KOPT-K1 (cell line): ENCODE results near the gene SMC2.

ENCODE experiments used
- H3K27ac ChIP-seq: fragments of 200-600 bp; sonication (generic); 2 replicates; pipeline ENCODE4 v1.5.1; 2016; ENCODE audit warnings: antibody characterized with exemption, mild to moderate bottlenecking, low read depth, low read length; ENCODE audit not compliant: poor library complexity, severe bottlenecking
- H3K36me3 ChIP-seq: fragments of 200-600 bp; sonication (generic); 2 replicates; pipeline ENCODE4 v1.5.1; 2017; ENCODE audit warnings: antibody characterized with exemption, mild to moderate bottlenecking, low read length, moderate library complexity; ENCODE audit not compliant: insufficient read depth
- H3K9me3 ChIP-seq: fragments of 200-600 bp; sonication (generic); 2 replicates; pipeline ENCODE4 v1.5.1; 2017; ENCODE audit warnings: antibody characterized with exemption, low read length, mild to moderate bottlenecking; ENCODE audit not compliant: insufficient read depth, poor library complexity, severe bottlenecking

SMC2 gene

DNA sequence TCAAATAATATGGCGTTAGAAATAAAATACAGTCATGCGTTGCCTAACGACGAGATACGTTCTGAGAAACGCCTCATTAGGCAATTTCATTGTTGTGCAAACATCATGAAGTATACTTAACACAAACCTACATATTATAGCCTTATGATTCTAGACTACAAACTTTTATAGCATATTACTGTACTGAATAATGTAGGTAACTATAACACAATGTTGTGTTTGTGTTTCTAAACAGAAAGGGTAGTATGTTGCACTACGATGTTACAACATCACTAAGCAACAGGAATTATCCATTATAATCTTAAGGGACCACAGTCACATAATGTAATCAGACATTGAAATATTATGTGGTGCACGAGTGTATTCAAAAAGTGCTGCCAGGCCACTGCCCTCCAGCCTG is 3.0 kb upstream of the SMC2 start:
- no peak overlapping the region for H3K27ac ChIP-seq

DNA sequence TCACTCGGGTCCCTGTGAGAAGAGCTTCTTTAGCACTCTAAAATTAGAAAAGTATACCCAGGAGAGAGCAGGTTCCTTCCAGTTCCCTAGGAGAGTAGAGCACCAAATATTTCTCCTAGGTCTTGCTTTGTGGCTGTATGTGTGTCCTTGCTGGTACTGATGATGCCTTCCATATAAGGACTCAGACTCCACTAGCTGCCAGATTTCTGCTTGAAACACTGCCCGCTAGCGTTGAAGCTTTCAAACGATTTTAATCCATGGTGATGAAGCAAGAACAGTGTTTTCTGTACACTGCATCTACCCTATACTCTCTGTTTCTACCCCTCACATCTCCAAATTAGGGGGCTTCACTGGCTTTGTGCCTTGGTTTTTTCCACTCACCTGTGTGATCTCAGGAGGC is 2.4 kb upstream of the SMC2 start:
- Histone ChIP-seq H3K36me3 (no peaks in the 10 kb centered on the region; the same call in 1 of the 2 replicates), H3K9me3 (no peaks in the 10 kb centered on the region), H3K27ac (no peak overlapping the region)

More for the DNA sequence above, 3.0 kb upstream of the SMC2 start:
- Histone ChIP-seq H3K9me3 (no peaks in the 10 kb centered on the region), H3K36me3 (no peaks in the 10 kb centered on the region)

DNA sequence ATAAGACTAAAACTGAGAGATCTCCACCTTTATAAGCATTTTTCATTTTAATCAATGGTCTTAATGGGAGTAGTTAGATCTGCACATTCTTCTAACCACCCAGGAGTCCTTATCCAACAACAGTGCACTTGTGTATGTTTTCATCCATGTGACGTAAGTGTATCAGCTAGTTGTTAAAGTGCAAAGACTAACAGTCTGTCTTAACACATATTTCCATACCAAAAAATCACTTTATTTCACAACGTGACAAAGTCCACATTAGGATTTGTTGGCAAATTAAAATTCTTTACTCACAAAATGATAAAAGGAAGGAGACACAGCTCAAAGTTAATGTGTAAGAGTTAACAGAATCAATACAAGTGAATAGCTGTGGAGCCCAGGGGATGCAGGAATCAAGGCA is 1.9 kb upstream of the SMC2 start:
- H3K27ac ChIP-seq: no peak overlapping the region
- no peaks in the 10 kb centered on the region for H3K9me3 ChIP-seq
- H3K36me3 ChIP-seq: peaks cover under 1% of the 10 kb centered on the region; the same call in 1 of the 2 replicates

DNA sequence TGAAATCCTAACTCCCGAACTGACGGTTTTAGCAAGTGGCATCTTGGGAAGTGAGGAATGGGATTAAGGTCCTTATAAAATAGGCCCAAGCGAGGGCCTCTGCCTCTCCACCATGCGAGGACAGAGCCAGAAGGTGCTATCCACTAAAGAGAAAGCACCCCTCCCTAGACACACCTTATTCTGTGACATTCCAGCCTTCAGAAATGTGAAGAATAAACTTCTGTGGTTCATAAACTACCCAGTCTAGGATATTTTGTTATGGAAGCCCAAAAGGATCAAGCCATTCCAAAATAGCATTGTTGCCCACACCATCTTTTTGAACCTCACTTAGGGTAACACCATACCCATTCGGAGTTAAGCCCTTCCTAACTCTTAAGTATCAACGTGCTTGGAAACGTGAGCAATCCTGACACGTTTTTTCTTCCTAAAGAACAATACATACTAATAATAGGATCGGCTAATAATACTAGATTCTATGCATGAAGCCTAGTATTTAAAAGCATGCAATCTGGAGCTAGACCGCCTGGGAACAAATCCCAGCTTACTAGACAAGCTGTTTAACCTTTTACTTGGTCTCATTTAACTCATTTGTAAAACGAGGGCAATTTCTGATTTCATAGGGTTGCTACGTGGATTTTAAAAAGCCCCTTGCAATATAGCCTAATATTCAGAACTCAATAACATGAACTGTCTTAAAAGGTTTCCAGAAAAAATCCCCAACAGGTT is 1.1 kb upstream of the SMC2 start:
- H3K36me3 ChIP-seq: peaks cover 9% of the 10 kb centered on the region; the same call in 1 of the 2 replicates
- H3K27ac ChIP-seq: peak overlapping the region; percentile 96
- H3K9me3 ChIP-seq: no peaks in the 10 kb centered on the region

DNA sequence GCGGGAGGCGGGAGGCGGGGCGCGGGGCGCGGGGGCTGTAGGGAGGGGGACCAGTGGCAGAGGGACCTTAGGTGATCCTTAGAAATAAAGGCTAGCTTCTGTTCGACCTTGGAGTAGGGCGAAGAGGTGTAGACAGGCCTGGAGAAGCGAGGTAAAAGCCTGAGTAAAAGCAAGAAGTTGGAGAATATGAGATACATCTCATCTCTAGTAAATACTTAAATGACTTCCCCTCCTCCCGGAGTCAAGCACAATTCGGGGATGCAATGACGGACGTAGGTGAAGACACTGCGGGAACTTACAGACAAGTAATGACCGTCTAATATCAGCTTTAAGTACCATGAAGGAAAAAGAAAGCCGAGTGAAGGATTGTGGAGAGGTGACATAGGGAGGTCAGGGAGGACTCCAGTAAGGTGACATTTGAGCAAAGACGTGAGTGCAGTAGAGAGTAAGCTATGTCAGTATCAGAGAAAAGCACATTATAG is 466 bp downstream of the SMC2 start:
- Histone ChIP-seq H3K27ac (peak overlapping the region; percentile 96), H3K36me3 (peaks cover 24% of the 10 kb centered on the region), H3K9me3 (no peaks in the 10 kb centered on the region)

DNA sequence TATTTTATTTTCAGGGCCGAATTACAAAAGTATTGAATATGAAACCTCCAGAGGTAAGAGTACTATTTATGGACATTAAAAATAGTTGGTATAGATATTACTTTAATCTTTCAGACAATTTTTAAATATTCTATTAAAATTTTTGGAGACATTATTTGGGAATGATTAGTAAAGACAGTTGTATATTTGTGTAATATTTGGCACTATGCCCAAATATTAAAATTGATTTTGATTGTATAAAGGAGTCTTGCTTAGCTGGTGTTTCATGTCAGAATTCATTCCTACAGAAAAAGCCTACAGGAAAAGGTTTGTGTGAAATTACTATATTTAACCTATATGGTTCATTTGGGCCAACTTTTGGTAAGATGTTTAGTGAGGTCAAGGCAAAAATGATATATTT is 5.5 kb downstream of the SMC2 start:
- Histone ChIP-seq H3K36me3 (peaks cover 74% of the 10 kb centered on the region), H3K9me3 (no peaks in the 10 kb centered on the region), H3K27ac (no peak overlapping the region)

DNA sequence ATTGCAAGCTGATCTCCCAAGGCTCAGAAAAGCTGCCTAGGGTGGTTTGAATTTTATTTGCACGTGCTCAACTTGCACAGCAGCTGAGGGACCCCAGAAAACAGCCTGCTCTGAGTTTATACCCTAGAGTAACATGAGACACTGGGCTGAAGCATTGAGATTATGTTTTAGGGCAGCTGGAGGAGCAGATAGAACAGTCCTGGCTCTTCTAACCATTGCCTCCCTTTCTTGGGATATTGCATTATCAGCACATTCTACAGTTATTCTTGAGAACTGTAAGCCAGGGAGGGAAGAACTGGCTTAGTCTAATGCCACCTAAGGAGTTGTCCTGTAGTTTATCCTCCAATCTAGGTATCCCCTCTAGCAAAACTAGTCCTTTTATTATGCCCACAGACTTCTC is 10.3 kb downstream of the SMC2 start:
- no peak overlapping the region for H3K27ac ChIP-seq
- H3K36me3 ChIP-seq: peaks cover 98% of the 10 kb centered on the region
- H3K9me3 ChIP-seq: no peaks in the 10 kb centered on the region

DNA sequence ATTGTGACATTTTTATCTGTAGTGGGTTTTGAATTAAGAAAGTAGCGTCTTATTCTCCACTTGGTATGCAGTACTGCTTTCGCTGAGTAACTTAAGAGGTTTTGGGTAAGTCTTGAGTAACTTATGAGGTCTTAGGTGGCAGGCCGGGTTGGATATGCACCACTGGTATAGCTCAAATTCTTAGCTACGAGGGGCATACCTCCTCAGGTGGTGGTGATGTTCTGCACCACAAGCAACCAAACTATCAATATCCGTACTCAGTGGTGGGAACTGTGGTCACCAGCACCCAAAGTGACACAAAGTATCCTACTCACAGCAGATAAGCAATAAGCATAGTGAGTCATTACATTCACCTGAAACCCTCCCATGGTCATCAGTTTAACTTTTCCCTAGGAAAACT is 13.7 kb downstream of the SMC2 start:
- Histone ChIP-seq H3K9me3 (no peaks in the 10 kb centered on the region), H3K27ac (no peak overlapping the region), H3K36me3 (peaks cover 96% of the 10 kb centered on the region)

DNA sequence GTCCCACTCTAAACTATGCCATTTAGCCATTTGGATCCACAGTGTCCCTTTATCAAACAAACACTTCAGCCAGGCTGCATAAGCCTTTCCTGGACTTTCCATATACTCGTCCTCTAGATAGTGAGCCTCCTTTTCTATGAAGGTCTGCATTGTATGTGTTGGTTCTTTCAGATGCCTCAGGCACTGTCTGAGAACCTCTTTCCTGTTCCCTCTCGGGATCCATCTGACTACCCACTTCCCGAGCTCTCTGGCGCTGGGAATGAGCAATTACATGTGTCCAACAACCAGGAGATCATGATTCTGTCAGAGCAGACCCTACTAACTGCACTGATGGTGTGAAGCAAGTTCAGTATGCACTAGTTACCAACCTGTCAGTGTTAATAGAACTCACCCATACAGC is 14.2 kb downstream of the SMC2 start:
- Histone ChIP-seq H3K36me3 (peaks cover 96% of the 10 kb centered on the region), H3K9me3 (no peaks in the 10 kb centered on the region), H3K27ac (no peak overlapping the region)

DNA sequence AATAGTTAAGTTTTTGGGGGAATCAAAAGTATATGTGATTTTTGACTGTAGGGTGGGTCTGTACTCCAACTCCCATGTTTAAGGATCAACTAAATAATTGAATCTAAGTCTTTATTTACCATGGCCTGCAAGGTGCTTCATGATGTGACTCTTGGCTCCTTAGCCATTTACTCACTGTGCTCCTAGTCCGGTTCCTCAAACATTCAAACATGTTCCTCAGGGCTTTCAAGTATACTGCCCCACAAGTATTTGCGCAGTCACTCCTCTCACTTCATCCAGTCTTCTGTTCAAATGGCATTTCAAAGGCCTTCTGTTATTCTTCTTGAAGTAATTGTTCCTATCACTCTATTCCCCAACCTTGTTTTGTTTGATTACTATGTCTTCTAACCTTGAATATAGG is 16.4 kb downstream of the SMC2 start:
- Histone ChIP-seq H3K9me3 (no peaks in the 10 kb centered on the region), H3K36me3 (peaks cover 96% of the 10 kb centered on the region), H3K27ac (no peak overlapping the region)

DNA sequence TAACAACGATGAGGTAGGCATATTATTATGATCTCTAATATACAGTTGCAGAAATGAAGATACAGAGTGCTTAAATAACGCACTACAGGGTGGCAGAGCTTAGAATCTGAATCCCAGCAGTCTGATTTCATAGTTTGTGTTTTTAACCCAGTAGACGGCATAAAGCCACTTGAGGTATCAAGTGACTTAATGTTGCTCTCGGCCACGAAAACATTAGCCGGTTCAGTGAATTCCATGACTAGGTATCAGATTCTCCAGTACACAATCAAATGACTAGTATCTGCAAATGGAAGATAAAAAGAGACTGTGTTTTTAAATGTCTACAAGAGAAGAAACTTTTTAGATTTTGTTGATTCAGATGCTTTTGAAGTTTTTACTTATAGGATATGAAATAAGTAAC is 24.8 kb downstream of the SMC2 start:
- no peaks in the 10 kb centered on the region for H3K9me3 ChIP-seq
- H3K27ac ChIP-seq: no peak overlapping the region
- H3K36me3 ChIP-seq: peaks cover 98% of the 10 kb centered on the region

DNA sequence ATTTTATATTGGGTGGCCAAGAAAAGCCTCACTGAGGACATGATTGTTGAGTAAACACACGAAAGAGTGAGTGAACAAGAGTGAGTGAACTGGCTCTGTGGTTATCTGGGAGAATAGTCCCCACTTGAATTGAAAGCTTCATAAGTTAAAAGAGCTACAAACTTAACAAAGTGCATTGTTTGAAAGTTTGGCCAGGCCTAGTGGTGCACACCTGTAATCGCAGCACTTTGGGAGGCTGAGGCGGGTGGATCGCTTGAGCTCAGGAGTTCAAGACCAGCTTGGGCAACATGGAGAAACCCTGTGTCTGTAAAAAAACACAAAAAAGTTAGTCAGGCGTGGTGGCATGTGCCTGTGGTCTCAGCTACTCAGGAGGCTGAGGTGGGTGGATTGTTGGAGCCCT is 26.9 kb downstream of the SMC2 start:
- H3K9me3 ChIP-seq: no peaks in the 10 kb centered on the region
- peaks cover 98% of the 10 kb centered on the region for H3K36me3 ChIP-seq
- no peak overlapping the region for H3K27ac ChIP-seq

DNA sequence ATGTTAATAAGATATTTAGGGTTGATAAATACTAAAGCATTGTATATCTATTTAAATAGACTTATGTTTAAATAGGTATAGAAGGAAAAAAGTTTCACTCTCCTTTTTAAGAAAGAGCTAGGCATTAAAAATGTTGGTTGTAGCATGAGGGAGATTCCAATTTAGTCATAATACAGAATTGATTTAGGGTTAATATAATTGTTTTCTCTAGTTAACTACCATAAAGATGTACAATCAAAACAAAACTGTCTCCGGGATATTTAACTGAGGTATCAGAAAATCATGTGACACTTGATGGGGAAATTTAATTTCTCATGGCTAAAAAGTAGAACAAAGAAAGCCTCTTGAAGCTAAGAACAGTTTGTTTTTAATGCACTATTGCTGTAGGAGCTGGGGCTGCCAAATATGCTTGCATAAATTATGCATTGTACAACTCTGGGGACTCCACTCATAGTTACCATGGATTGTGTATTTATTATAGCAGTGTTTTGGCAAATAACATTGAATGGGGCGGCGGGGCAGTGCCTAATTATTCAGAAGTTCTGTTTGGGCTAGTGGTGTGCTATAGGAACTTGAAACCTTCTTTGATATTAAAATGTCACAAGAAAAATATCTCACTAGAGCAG is 44.2 kb downstream of the SMC2 start:
- peaks cover 15% of the 10 kb centered on the region for H3K9me3 ChIP-seq
- H3K36me3 ChIP-seq: peaks cover 95% of the 10 kb centered on the region
- H3K27ac ChIP-seq: no peak overlapping the region

DNA sequence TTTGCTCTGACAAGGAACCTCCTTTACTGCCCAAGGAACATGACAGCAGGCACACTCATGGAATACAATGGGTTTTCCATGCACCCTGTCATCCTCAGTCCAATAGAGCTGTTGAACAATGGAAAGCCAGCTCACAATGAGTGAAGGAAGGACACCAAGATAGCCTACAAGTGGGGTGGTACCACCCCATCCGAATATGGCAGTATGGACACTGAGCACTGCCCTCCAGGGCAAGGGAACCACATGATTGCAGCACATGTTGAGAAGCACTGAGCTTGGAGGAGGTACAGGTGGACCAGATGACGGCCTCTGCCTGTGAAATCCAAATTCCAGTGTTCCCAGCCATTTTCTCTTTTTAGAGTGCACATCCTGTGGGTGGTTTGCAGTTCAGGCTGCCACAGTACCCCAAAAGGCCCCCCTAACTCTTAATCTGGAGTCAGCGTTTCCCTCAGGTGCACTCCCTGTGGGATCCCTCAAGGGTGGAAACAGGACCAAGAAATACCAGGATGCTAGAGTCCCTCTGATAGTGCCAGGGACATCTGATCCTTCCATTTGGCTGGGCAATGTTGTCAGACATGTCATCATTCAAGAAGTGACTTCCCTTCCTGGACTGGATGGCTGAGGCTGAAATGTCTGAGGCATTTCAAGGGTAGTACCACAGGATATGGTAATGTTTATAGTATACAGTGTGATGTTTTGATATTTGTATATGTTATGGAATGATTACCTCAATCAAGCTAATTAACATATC is 48.9 kb downstream of the SMC2 start:
- Histone ChIP-seq H3K9me3 (no peaks in the 10 kb centered on the region), H3K27ac (no peak overlapping the region), H3K36me3 (peaks cover 64% of the 10 kb centered on the region)

DNA sequence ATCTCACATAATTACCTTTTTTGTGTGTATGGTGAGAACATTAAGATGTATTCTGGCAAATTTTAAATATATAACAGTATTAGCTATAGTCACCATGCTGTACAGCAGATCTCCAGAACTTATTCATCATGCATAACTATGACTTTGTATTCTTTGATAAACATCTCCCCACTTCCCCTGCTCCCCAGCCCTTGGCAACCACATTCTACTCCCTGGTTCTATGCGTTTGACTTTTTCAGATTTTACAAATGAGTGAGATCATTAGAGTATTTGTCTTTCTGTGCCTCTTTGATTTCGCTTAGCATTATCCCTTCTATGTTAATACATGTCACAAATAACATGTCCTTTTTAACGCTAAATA is 49.4 kb downstream of the SMC2 start:
- no peak overlapping the region for H3K27ac ChIP-seq

More for the DNA sequence above, 49.4 kb downstream of the SMC2 start:
- H3K9me3 ChIP-seq: no peaks in the 10 kb centered on the region
- H3K36me3 ChIP-seq: peaks cover 58% of the 10 kb centered on the region
